DND-41 (cell line): ENCODE data around the gene ACOXL.
"Not testable (repeated sequence)": the region's sequence is repeated elsewhere in the genome, so short reads cannot be mapped to it uniquely, and the experiment has no call there.

ENCODE experiments used
- ATAC-seq: fragments of 200-7000 bp; cut with Tn5 transposase; 3 replicates; pipeline ENCODE4 v1.9.1; 2021; ENCODE audit warnings: low read depth; ENCODE audit not compliant: insufficient read depth
- DNase-seq: peaks from one replicate; pipeline ENCODE4 v3.0.0-alpha.2; 2020
- H2AFZ ChIP-seq: 2 replicates; pipeline ENCODE4 v1.6.0; 2012; ENCODE audit warnings: low read depth, low read length
- H3K27ac ChIP-seq: 2 replicates; pipeline ENCODE4 v1.5.1; 2012; ENCODE audit warnings: low read length, inconsistent platforms
- H3K27me3 ChIP-seq: fragments of 200-600 bp; sonication (generic); 2 replicates; pipeline ENCODE4 v1.6.0; 2012; ENCODE audit warnings: low read length, mild to moderate bottlenecking, inconsistent platforms; ENCODE audit not compliant: insufficient read depth, poor library complexity
- H3K36me3 ChIP-seq: 2 replicates; pipeline ENCODE4 v1.5.1; 2012; ENCODE audit warnings: low read length, inconsistent platforms; ENCODE audit not compliant: insufficient read depth
- H3K4me1 ChIP-seq: 2 replicates; pipeline ENCODE4 v1.5.1; 2012; ENCODE audit warnings: mild to moderate bottlenecking, low read length; ENCODE audit not compliant: insufficient read depth
- H3K4me2 ChIP-seq: 2 replicates; pipeline ENCODE4 v1.6.0; 2012; ENCODE audit warnings: mild to moderate bottlenecking, moderate library complexity, low read length, inconsistent platforms; ENCODE audit not compliant: insufficient read depth
- H3K4me3 ChIP-seq, 2 experiments: fragments of 200-600 bp in 1 of 2; shearing (Covaris generic) in 1 of 2; 2 replicates each; pipeline ENCODE4 v1.5.1; 2012 to 2016; ENCODE audit warnings: inconsistent platforms in 2 of 2, low read length in 2 of 2, mild to moderate bottlenecking in 2 of 2, low read depth in 1 of 2, moderate library complexity in 1 of 2
- H3K79me2 ChIP-seq: 2 replicates; pipeline ENCODE4 v1.6.0; 2012; ENCODE audit warnings: low read length, inconsistent platforms; ENCODE audit not compliant: insufficient read depth
- H3K9ac ChIP-seq: 2 replicates; pipeline ENCODE4 v1.6.0; 2012; ENCODE audit warnings: low read depth, mild to moderate bottlenecking, inconsistent platforms, low read length, moderate library complexity
- H3K9me3 ChIP-seq: 2 replicates; pipeline ENCODE4 v1.5.1; 2012; ENCODE audit warnings: low read length, moderate library complexity, mild to moderate bottlenecking, inconsistent platforms; ENCODE audit not compliant: insufficient read depth, severe bottlenecking
- H4K20me1 ChIP-seq: 2 replicates; pipeline ENCODE4 v1.6.0; 2012; ENCODE audit warnings: low read length; ENCODE audit not compliant: insufficient read depth
- EZH2 ChIP-seq: IDR thresholded peaks from 3 replicates; pipeline ENCODE4 v1.6.1; 2012; ENCODE audit warnings: borderline replicate concordance, low read depth, mild to moderate bottlenecking, moderate library complexity, low read length, inconsistent platforms; ENCODE audit not compliant: severe bottlenecking
- TF ChIP-seq, protein P1 (sequence below): IDR thresholded peaks from 2 replicates; pipeline ENCODE4 v1.5.1; 2012; ENCODE audit warnings: borderline replicate concordance, low read length, moderate library complexity, mild to moderate bottlenecking; ENCODE audit not compliant: poor library complexity, severe bottlenecking; ENCODE audit errors: extremely low read depth

Gene ACOXL

DNA sequence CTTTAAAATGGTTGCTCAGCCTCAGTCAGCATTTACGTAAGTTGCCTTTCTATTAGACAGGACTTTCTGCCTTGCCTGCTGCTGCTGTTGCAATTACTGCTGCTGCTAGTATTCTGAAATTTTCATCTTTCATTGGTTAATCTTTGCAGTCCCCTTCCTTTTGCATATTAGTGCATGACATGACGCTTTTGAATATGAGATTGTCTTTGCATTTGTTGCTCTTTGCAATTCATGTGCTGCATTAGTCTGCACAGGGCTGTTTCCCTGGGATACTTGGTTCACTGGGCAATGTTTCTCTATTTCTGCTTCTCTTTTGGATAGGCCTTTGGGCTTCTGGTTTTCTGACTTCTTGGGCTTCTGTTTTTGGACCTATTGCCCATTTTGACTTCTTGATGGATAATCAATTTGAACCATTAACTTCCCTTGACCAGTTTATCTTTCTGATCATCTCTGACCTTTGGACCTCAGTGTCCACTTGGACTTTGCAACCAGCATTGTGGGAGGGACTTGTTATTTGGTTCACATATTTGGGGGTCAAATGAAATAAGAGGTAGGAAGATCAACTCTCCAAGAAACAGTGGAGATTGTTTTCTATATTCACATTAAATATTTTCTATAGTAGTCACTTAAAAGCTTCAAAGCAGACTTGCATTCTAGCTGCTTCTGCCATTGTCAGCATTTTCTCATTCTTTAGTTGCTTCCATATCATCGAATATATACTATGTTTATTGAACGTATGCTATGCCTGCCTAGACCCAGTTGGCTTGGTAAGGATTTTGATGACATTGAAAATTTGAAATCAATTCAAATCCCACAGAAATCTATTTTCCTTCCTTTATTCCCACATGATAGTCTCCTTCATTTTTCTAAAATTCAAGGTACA is 42.0 kb upstream of the ACOXL start:
- Histone ChIP-seq H3K79me2 (no peaks in the 10 kb centered on the region), H3K27ac (no peak overlapping the region)

DNA sequence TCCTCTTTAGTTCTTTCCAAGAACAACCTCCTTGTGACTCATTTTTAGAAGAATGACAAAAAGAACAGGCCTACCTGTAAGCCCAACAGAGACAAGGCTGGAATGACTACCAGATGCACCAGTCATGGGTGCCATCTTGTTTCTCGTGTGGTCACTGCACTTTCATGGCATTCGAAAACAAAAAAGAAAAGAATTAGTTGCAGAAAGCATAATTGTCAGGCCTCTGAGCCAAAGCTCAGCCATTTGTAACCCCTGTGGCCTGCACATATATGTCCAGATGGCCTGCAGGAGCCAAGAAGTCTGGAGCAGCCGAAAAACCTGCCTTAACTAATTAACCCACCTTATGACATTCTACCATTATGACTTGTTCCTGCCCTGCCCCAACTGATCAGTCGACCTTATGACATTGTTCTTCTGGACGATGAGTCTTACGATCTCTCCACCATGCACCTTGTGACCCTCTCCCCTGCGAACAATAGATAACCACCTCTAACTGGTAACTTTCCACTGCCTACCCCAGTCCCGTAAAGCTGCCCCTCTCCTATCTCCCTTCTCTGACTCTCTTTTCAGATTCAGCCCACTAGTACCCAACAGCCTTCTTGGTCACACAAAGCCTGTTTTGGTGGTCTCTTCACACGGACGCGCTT is 40.6 kb upstream of the ACOXL start:
- Histone ChIP-seq H3K4me1 (peaks cover 19% of the 10 kb centered on the region), H3K4me3 (no peak overlapping the region), H2AFZ (no peak overlapping the region), H4K20me1 (no peaks in the 10 kb centered on the region), H3K27me3 (no peaks in the 10 kb centered on the region), H3K9me3 (peaks cover 11% of the 10 kb centered on the region), H3K9ac (no peak overlapping the region), H3K4me2 (no peak overlapping the region), H3K79me2 (no peaks in the 10 kb centered on the region), H3K36me3 (no peaks in the 10 kb centered on the region), H3K27ac (no peak overlapping the region)
- ATAC-seq (no peak), DNase-seq (no peak)
- TF ChIP-seq, protein P1, sequence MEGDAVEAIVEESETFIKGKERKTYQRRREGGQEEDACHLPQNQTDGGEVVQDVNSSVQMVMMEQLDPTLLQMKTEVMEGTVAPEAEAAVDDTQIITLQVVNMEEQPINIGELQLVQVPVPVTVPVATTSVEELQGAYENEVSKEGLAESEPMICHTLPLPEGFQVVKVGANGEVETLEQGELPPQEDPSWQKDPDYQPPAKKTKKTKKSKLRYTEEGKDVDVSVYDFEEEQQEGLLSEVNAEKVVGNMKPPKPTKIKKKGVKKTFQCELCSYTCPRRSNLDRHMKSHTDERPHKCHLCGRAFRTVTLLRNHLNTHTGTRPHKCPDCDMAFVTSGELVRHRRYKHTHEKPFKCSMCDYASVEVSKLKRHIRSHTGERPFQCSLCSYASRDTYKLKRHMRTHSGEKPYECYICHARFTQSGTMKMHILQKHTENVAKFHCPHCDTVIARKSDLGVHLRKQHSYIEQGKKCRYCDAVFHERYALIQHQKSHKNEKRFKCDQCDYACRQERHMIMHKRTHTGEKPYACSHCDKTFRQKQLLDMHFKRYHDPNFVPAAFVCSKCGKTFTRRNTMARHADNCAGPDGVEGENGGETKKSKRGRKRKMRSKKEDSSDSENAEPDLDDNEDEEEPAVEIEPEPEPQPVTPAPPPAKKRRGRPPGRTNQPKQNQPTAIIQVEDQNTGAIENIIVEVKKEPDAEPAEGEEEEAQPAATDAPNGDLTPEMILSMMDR, result no peak
- TF ChIP-seq EZH2, result no peak

More for the DNA sequence above, 42.0 kb upstream of the ACOXL start:
- H3K27me3 ChIP-seq, result no peaks in the 10 kb centered on the region
- no peak overlapping the region for H3K4me2 ChIP-seq
- H3K4me1 ChIP-seq, result peaks cover 15% of the 10 kb centered on the region
- H3K36me3 ChIP-seq, result no peaks in the 10 kb centered on the region
- H4K20me1 ChIP-seq, result no peaks in the 10 kb centered on the region
- H3K9me3 ChIP-seq, result peaks cover 11% of the 10 kb centered on the region
- ATAC-seq, result no peak
- no peak for DNase-seq
- TF ChIP-seq, protein P1, result no peak
- TF ChIP-seq EZH2, result no peak
- H2AFZ ChIP-seq, result no peak overlapping the region
- H3K4me3 ChIP-seq, result no peak overlapping the region
- H3K9ac ChIP-seq, result no peak overlapping the region

- Histone ChIP-seq H3K4me1 (peaks cover 19% of the 10 kb centered on the region), H2AFZ (peak overlapping the region; percentile 65), H3K9ac (peak overlapping the region; percentile 37), H3K27ac (peak overlapping the region; percentile 78)
- DNase-seq, result peak; percentile 43
- not testable (repeated sequence) for H3K4me2 ChIP-seq, H3K27me3 ChIP-seq, H3K4me3 ChIP-seq, H3K36me3 ChIP-seq, H3K79me2 ChIP-seq, H3K9me3 ChIP-seq, H4K20me1 ChIP-seq
- ATAC-seq, result peak; percentile 79
Observed at GRCh38 chr2:110695146-110695898, 37.1 kb upstream of the ACOXL start.

DNA sequence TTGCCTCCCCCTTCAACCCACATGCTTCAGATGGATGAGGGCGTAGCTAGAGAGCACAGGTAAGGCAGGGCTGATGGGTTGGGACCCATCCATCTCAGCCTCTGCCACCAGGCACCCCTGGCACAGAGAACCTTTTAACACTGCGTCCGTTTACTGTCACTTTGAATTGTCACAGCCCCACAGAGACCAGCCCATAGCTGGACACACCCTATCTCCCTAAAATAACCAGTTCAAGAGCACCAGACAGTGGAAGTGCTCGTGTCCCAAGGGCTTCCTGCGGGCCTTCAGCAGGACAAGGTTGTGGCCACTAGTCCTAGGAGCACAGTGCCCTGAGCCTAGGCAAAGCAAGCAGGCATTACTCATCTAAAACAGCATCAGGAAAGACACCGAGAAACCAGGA is 34.1 kb upstream of the ACOXL start:
- not testable (repeated sequence) for H3K9me3 ChIP-seq, H3K4me3 ChIP-seq, H3K4me2 ChIP-seq, H3K27ac ChIP-seq, H4K20me1 ChIP-seq, H3K79me2 ChIP-seq, ATAC-seq, H3K36me3 ChIP-seq, DNase-seq, H3K9ac ChIP-seq, H3K27me3 ChIP-seq, H2AFZ ChIP-seq
- peaks cover 22% of the 10 kb centered on the region for H3K4me1 ChIP-seq
